Sigmoid colon (tissue), 4 donors: ENCODE results near the gene GTF3C2.

ENCODE experiments used
- EP300 ChIP-seq, 4 donors: sonication (generic); formaldehyde crosslinking; IDR thresholded peaks; one replicate each; pipeline ENCODE4 v1.6.1; 2017; ENCODE audit warnings: antibody characterized with exemption in 4 of 4
- POLR2A ChIP-seq, 2 donors: fragments of 450-650 bp; IDR thresholded peaks; one replicate each; pipeline ENCODE4 v1.6.1; 2016; ENCODE audit warnings: antibody characterized with exemption in 2 of 2, mild to moderate bottlenecking in 2 of 2, moderate library complexity in 2 of 2
- TF ChIP-seq, protein P1 (sequence below), 4 experiments: fragments of 450-650 bp in 3 of 4; fragments of 200-600 bp in 1 of 4; IDR thresholded peaks; one replicate each; pipeline ENCODE4 v1.5.1; 2016 to 2019; ENCODE audit warnings: antibody characterized with exemption in 4 of 4, mild to moderate bottlenecking in 3 of 4, moderate library complexity in 2 of 4

DNA sequence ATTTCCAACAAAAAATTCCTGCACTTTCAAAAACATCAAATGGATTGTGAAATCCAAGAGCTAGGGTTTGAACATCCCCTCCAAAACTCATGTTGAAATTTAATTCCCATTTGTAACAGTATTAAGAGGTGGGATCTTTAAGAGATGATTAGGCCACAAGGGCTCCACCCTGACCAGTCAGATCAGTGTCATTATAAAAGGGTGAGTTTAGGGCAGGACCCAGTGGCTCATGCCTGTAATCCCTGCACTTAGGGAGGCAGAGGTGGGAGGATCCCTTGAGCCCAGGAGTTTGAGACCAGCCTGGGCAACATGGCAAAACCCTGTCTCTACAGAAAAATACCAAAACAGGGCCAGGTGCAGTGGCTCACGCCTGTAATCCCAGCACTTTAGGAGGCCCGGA is 8.9 kb downstream of the GTF3C2 start:
- TF ChIP-seq, protein P1, sequence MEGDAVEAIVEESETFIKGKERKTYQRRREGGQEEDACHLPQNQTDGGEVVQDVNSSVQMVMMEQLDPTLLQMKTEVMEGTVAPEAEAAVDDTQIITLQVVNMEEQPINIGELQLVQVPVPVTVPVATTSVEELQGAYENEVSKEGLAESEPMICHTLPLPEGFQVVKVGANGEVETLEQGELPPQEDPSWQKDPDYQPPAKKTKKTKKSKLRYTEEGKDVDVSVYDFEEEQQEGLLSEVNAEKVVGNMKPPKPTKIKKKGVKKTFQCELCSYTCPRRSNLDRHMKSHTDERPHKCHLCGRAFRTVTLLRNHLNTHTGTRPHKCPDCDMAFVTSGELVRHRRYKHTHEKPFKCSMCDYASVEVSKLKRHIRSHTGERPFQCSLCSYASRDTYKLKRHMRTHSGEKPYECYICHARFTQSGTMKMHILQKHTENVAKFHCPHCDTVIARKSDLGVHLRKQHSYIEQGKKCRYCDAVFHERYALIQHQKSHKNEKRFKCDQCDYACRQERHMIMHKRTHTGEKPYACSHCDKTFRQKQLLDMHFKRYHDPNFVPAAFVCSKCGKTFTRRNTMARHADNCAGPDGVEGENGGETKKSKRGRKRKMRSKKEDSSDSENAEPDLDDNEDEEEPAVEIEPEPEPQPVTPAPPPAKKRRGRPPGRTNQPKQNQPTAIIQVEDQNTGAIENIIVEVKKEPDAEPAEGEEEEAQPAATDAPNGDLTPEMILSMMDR (IDR thresholded peaks at IDR 0.05), result no peak
- TF ChIP-seq POLR2A (IDR thresholded peaks at IDR 0.05), result no peak
- TF ChIP-seq EP300 (IDR thresholded peaks at IDR 0.05), result no peak
